IMR-90 (cell line): ENCODE data around the gene TMEM263. TPM values are rescaled to one million over a fixed set of nuclear protein-coding genes. Genes with fewer than 3 reads are reported as not detected.

Experiments
- ATAC-seq: fragments of 200-7000 bp; cut with Tn5 transposase; 2 replicates; pipeline ENCODE4 v1.9.1; 2020; ENCODE audit warnings: low read depth, mild to moderate bottlenecking, moderate library complexity
- BruUV-seq: library from RNA; stranded (reverse); fragments of 400-500 nt; replicated peaks from 2 replicates; lab custom pipeline; 2021; lab: Mats Ljungman, UMichigan
- CTCF ChIA-PET: fragments of 300-600 bp; formaldehyde crosslinking; extraction: SDS; loops from one replicate; lab custom pipeline; 2021; ENCODE audit warnings: antibody characterized with exemption; lab: Yijun Ruan, JAX
- POLR2A ChIA-PET: fragments of 300-600 bp; sonication (Branson Sonifier 250); formaldehyde crosslinking; loops from one replicate; lab custom pipeline; 2022; ENCODE audit warnings: antibody characterized with exemption; ENCODE audit not compliant: unreplicated experiment; lab: Charles Lee
- DNase-seq: peaks from one replicate; pipeline ENCODE4 v3.0.0; 2013
- H2AFZ ChIP-seq: replicated peaks from 2 replicates; pipeline ENCODE3; 2013; ENCODE audit warnings: low read length, mild to moderate bottlenecking; ENCODE audit not compliant: poor library complexity
- H2AK5ac ChIP-seq: 2 replicates; pipeline ENCODE4 v1.6.1; 2013; ENCODE audit warnings: low read depth, low read length, inconsistent platforms
- H2AK9ac ChIP-seq: replicated peaks from 2 replicates; pipeline ENCODE3; 2013; ENCODE audit warnings: mild to moderate bottlenecking, low read depth, low read length, moderate library complexity; ENCODE audit not compliant: poor library complexity
- H2BK120ac ChIP-seq: 2 replicates; pipeline ENCODE4 v1.6.1; 2013; ENCODE audit warnings: low read depth, low read length, inconsistent platforms
- H2BK15ac ChIP-seq: 3 replicates; pipeline ENCODE4 v1.6.1; 2013; ENCODE audit warnings: low read depth, low read length, inconsistent platforms
- H2BK20ac ChIP-seq: 2 replicates; pipeline ENCODE4 v1.6.1; 2013; ENCODE audit warnings: low read depth, mild to moderate bottlenecking, inconsistent platforms, low read length, moderate library complexity
- H2BK5ac ChIP-seq: 2 replicates; pipeline ENCODE4 v1.6.1; 2013; ENCODE audit warnings: mild to moderate bottlenecking, low read depth, low read length, inconsistent platforms; ENCODE audit not compliant: poor library complexity, severe bottlenecking
- H3K14ac ChIP-seq: replicated peaks from 2 replicates; pipeline ENCODE4 v1.6.1; 2013; ENCODE audit warnings: low read depth, low read length, inconsistent platforms
- H3K18ac ChIP-seq: 2 replicates; pipeline ENCODE4 v1.6.1; 2013; ENCODE audit warnings: low read depth, low read length, control low read depth
- H3K23ac ChIP-seq: 2 replicates; pipeline ENCODE4 v1.6.1; 2013; ENCODE audit warnings: low read depth, low read length, inconsistent platforms
- H3K27ac ChIP-seq: 2 replicates; pipeline ENCODE4 v1.5.1; 2013; ENCODE audit warnings: mild to moderate bottlenecking, control low read depth, low read length; ENCODE audit not compliant: insufficient read depth
- H3K27me3 ChIP-seq: 2 replicates; pipeline ENCODE4 v1.6.1; 2013; ENCODE audit warnings: low read length; ENCODE audit not compliant: control insufficient read depth, insufficient read depth
- H3K36me3 ChIP-seq: 2 replicates; pipeline ENCODE4 v1.6.1; 2013; ENCODE audit warnings: low read length, mixed read lengths; ENCODE audit not compliant: control insufficient read depth, insufficient read depth
- H3K4ac ChIP-seq: 2 replicates; pipeline ENCODE4 v1.6.1; 2013; ENCODE audit warnings: low read depth, low read length, inconsistent platforms
- H3K4me1 ChIP-seq: 2 replicates; pipeline ENCODE4 v1.6.1; 2013; ENCODE audit warnings: low read length, mixed read lengths; ENCODE audit not compliant: control insufficient read depth, insufficient read depth
- H3K4me2 ChIP-seq: 2 replicates; pipeline ENCODE4 v1.6.1; 2013; ENCODE audit warnings: low read depth, mild to moderate bottlenecking, control low read depth, low read length, moderate library complexity
- H3K4me3 ChIP-seq: 2 replicates; pipeline ENCODE4 v1.5.1; 2013; ENCODE audit warnings: low read depth, mild to moderate bottlenecking, control low read depth, low read length, moderate library complexity; ENCODE audit not compliant: insufficient read depth
- H3K56ac ChIP-seq: 2 replicates; pipeline ENCODE4 v1.6.1; 2013; ENCODE audit warnings: low read length, inconsistent platforms; ENCODE audit not compliant: insufficient read depth; ENCODE audit errors: extremely low read depth
- H3K79me1 ChIP-seq, 2 experiments: 2 replicates each; pipeline ENCODE4 v1.6.1; 2013; ENCODE audit warnings: low read length in 2 of 2, inconsistent platforms in 1 of 2, low read depth in 1 of 2
- H3K9ac ChIP-seq: 2 replicates; pipeline ENCODE4 v1.6.1; 2013; ENCODE audit warnings: low read depth, low read length, control low read depth
- H3K9me1 ChIP-seq: 2 replicates; pipeline ENCODE4 v1.6.1; 2013; ENCODE audit warnings: low read length, inconsistent platforms; ENCODE audit not compliant: insufficient read depth
- H3K9me3 ChIP-seq: 2 replicates; pipeline ENCODE4 v1.6.1; 2013; ENCODE audit warnings: low read length; ENCODE audit not compliant: control insufficient read depth, insufficient read depth
- H4K20me1 ChIP-seq: 2 replicates; pipeline ENCODE4 v1.6.1; 2013; ENCODE audit warnings: low read length, inconsistent platforms; ENCODE audit not compliant: insufficient read depth
- H4K5ac ChIP-seq: 2 replicates; pipeline ENCODE4 v1.6.1; 2013; ENCODE audit warnings: mild to moderate bottlenecking, low read depth, low read length, control low read depth
- H4K8ac ChIP-seq, 2 experiments: 2 replicates each; pipeline ENCODE4 v1.6.1; 2013; ENCODE audit warnings: low read depth in 2 of 2, low read length in 2 of 2, control low read depth in 1 of 2, inconsistent platforms in 1 of 2
- H4K91ac ChIP-seq: 2 replicates; pipeline ENCODE4 v1.6.1; 2013; ENCODE audit warnings: low read depth, low read length, inconsistent platforms; ENCODE audit not compliant: insufficient read depth
- FOS ChIP-seq: fragments of 150-350 bp; IDR thresholded peaks from 2 replicates; pipeline ENCODE4 v1.6.1; 2016; ENCODE audit warnings: low read depth, low read length
- MAZ ChIP-seq: IDR thresholded peaks from 2 replicates; pipeline ENCODE4 v1.6.1; 2012; ENCODE audit warnings: low read depth, mild to moderate bottlenecking, low read length, improper control_type of control experiment, moderate library complexity, borderline replicate concordance
- RCOR1 ChIP-seq: IDR thresholded peaks from 2 replicates; pipeline ENCODE4 v1.6.1; 2012; ENCODE audit warnings: mild to moderate bottlenecking, low read length, improper control_type of control experiment; ENCODE audit not compliant: insufficient replicate concordance
- SMC3 ChIP-seq: fragments of 150-350 bp; IDR thresholded peaks from 2 replicates; pipeline ENCODE4 v1.6.1; 2016; ENCODE audit warnings: low read depth, mild to moderate bottlenecking, antibody characterized with exemption, low read length, moderate library complexity
- WGBS, 2 experiments: methylation state at CpG; one replicate each; pipeline versions ENCODE4 v1.1.5 to v1.1.7; 2013; ENCODE audit warnings: missing lambda C conversion rate in 2 of 2; ENCODE audit not compliant: insufficient read length in 1 of 2; ENCODE audit errors: extremely low coverage in 2 of 2; 5-methylcytosine and 5-hydroxymethylcytosine counted together
- dilution Hi-C: fragments of 300-500 bp; cut with HindIII; formaldehyde crosslinking; loops from one replicate; pipeline ENCODE4 v1.14.3; 2018; ENCODE audit warnings: low sequenced_read_pairs; ENCODE audit not compliant: unreplicated experiment
- in situ Hi-C: fragments of 300-500 bp; cut with MboI; formaldehyde crosslinking; loops from 3 replicates; pipeline ENCODE4 v1.14.3; 2019; ENCODE audit warnings: low sequenced_read_pairs, inconsistent platforms, mixed read lengths
- intact Hi-C: fragments of 100-400 bp; cut with micrococcal nuclease; formaldehyde crosslinking; loops from 2 replicates; pipeline ENCODE4 v1.10.0; 2022
- polyA plus RNA-seq, 3 experiments: library from polyadenylated mRNA; depleted of rRNA; stranded (reverse); fragments of >200 nt; gene quantifications; 2 replicates each; pipeline ENCODE4 v1.2.3, GENCODE V29; 2012; ENCODE audit warnings: low replicate concordance in 1 of 3
- total RNA-seq: library from RNA; depleted of rRNA; stranded (reverse); fragments of >200 nt; gene quantifications from 2 replicates; pipeline ENCODE4 v1.2.3, GENCODE V29; 2012; rRNA removed
- TF ChIP-seq, protein P1 (sequence below): fragments of 150-350 bp; IDR thresholded peaks from 2 replicates; pipeline ENCODE4 v1.6.1; 2016; ENCODE audit warnings: low read depth, mild to moderate bottlenecking, low read length, moderate library complexity, borderline replicate concordance

TMEM263 gene
- total and polyA plus RNA-seq, 2 of the 4 experiments (the other 2 are of a cell fraction) = 47.9 to 99.7 TPM

GRCh38 chr12:107019546-107019945 lies 63.8 kb downstream of the TMEM263 start:
- H2AFZ ChIP-seq = no peak overlapping the region
- H4K20me1 ChIP-seq = no peaks in the 10 kb centered on the region
- H3K9ac ChIP-seq = no peak overlapping the region
- no peak overlapping the region for H2BK5ac ChIP-seq
- intact Hi-C loops (no loop called here), in situ Hi-C loops (no loop called here), dilution Hi-C loops (no loop called here)
- no peak overlapping the region for H3K18ac ChIP-seq
- H3K9me3 ChIP-seq = no peaks in the 10 kb centered on the region
- H2BK20ac ChIP-seq = no peak overlapping the region
- no peaks in the 10 kb centered on the region for H3K27me3 ChIP-seq
- H3K4me3 ChIP-seq = no peak overlapping the region
- no TSS peak for BruUV-seq
- no peak overlapping the region for H4K5ac ChIP-seq
- no peaks in the 10 kb centered on the region for H3K9me1 ChIP-seq
- H2BK120ac ChIP-seq = no peak overlapping the region
- H2AK9ac ChIP-seq = no peak overlapping the region
- H3K4me1 ChIP-seq = no peaks in the 10 kb centered on the region
- H3K79me1 ChIP-seq = peaks cover 0 to 5% of the 10 kb centered on the region in 2 experiments; a peak in 2 of 4 replicates
- H2AK5ac ChIP-seq = no peak overlapping the region
- no peak overlapping the region for H4K8ac ChIP-seq
- TF ChIP-seq RCOR1 (no peak), MAZ (no peak), SMC3 (no peak), FOS (no peak)
- TF ChIP-seq, protein P1, sequence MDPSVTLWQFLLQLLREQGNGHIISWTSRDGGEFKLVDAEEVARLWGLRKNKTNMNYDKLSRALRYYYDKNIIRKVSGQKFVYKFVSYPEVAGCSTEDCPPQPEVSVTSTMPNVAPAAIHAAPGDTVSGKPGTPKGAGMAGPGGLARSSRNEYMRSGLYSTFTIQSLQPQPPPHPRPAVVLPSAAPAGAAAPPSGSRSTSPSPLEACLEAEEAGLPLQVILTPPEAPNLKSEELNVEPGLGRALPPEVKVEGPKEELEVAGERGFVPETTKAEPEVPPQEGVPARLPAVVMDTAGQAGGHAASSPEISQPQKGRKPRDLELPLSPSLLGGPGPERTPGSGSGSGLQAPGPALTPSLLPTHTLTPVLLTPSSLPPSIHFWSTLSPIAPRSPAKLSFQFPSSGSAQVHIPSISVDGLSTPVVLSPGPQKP = no peak
- H3K4me2 ChIP-seq = no peak overlapping the region
- H4K91ac ChIP-seq = no peak overlapping the region
- no peak overlapping the region for H2BK15ac ChIP-seq
- POLR2A ChIA-PET = no interaction called here
- 0 out of 2 replicates have a peak, but pooled peaks cover 2% of the 10 kb centered on the region for H3K36me3 ChIP-seq
- DNase-seq (no peak), ATAC-seq (no peak)
- CTCF ChIA-PET = no interaction called here
- no peak overlapping the region for H3K27ac ChIP-seq
- no peak overlapping the region for H3K14ac ChIP-seq
- no peak overlapping the region for H3K56ac ChIP-seq
- WGBS, 2 experiments = no CpG with 5 or more reads among the region's 2 CpGs
- no peak overlapping the region for H3K23ac ChIP-seq
- no peak overlapping the region for H3K4ac ChIP-seq

Other genes starting within 250 kb of the TMEM263 start
- 16.7 and 19.5 TPM in 2 replicates for gene RIC8B, start 181.2 kb upstream of the TMEM263 start, total RNA-seq
- gene RIC8B, start 181.2 kb upstream of the TMEM263 start, polyA plus RNA-seq (2012; rRNA removed) = 4.7 and 5.5 TPM in 2 replicates
- 3.0 and 3.3 TPM in 2 replicates for gene MTERF2, start 31.2 kb downstream of the TMEM263 start, total RNA-seq
- gene MTERF2, start 31.2 kb downstream of the TMEM263 start, polyA plus RNA-seq (2012; rRNA removed) = 2.6 and 3.8 TPM in 2 replicates
- 5.9 and 9.7 TPM in 2 replicates for gene CRY1, start 137.6 kb downstream of the TMEM263 start, total RNA-seq
- gene CRY1, start 137.6 kb downstream of the TMEM263 start, polyA plus RNA-seq (2012; rRNA removed) = 7.8 and 9.9 TPM in 2 replicates